ENCODE measurements around the gene ITPK1.

DNA sequence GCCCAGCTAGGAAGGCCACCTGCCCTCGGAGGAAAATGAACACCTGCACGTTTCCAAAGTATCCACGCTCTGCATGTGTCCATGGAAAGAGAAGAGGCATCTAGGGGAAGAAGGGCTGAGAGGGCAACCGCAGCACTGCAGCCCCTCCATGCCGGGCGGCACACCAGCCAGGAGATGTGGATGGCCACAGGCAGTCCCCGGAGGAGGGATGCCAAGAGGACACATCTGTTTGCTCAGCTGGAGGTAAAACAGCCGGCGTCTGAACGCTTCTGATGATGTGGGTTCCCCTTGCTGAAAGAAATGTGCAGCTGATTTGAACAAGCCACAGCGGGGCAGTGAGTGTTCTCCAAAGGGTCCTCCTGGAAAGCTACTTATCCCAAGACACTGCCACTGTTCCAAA, 158.8 kb downstream of the ITPK1 start:
- TF ChIP-seq CTCF (conservative IDR thresholded peaks at IDR 0.05 in 1 of 2, IDR thresholded peaks at IDR 0.05 in 1 of 2; ENCODE audit: extremely low read depth in 1 of 2, insufficient read depth in 1 of 2, low read depth in 1 of 2, low read length in 2 of 2) = no peak
- TF ChIP-seq EZH2 (IDR thresholded peaks at IDR 0.05; ENCODE audit: borderline replicate concordance, low read length) = no peak

Data from mammary epithelial cell (primary cell).